Measurements from ENCODE around the gene SLC35F1.
"Not testable (repeated sequence)": the region's sequence is repeated elsewhere in the genome, so short reads cannot be mapped to it uniquely, and the experiment has no call there.

DNA sequence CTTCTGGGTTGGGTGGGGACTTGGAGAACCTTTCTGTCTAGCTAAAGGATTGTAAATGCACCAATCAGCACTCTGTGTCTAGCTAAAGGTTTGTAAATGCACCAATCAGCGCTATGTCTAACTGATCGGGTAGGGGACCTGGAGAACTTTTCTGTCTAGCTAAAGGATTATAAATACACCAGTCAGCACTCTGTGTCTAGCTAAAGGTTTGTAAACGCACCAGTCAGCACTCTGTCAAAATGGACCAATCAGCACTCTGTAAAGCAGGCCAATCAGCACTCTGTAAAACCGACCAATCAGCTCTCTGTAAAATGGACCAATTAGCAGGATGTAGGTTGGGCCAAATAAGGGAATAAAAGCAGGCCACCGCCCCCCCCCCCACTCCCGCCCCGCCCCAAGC lies 58.7 kb downstream of the SLC35F1 start:
- TF ChIP-seq ISL1 (CRISPR knock-in tag; IDR thresholded peaks at IDR 0.05); BACH2 (CRISPR knock-in tag; IDR thresholded peaks at IDR 0.05; ENCODE audit: borderline replicate concordance); TOX (CRISPR knock-in tag; IDR thresholded peaks at IDR 0.05; ENCODE audit: borderline replicate concordance); RARB (CRISPR knock-in tag; IDR thresholded peaks at IDR 0.05); PPARA (CRISPR knock-in tag; IDR thresholded peaks at IDR 0.05; ENCODE audit: borderline replicate concordance); ZFP3 (CRISPR knock-in tag; IDR thresholded peaks at IDR 0.05); ZFP30 (CRISPR knock-in tag; IDR thresholded peaks at IDR 0.05); TCF4 (CRISPR knock-in tag; IDR thresholded peaks at IDR 0.05; ENCODE audit: borderline replicate concordance): not testable (repeated sequence)
- TF ChIP-seq, protein P1, sequence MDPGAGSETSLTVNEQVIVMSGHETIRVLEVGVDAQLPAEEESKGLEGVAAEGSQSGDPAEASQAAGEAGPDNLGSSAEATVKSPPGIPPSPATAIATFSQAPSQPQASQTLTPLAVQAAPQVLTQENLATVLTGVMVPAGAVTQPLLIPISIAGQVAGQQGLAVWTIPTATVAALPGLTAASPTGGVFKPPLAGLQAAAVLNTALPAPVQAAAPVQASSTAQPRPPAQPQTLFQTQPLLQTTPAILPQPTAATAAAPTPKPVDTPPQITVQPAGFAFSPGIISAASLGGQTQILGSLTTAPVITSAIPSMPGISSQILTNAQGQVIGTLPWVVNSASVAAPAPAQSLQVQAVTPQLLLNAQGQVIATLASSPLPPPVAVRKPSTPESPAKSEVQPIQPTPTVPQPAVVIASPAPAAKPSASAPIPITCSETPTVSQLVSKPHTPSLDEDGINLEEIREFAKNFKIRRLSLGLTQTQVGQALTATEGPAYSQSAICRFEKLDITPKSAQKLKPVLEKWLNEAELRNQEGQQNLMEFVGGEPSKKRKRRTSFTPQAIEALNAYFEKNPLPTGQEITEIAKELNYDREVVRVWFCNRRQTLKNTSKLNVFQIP (CRISPR knock-in tag; IDR thresholded peaks at IDR 0.05; ENCODE audit: borderline replicate concordance, low read depth) = not testable (repeated sequence)
- TF ChIP-seq, protein P2, sequence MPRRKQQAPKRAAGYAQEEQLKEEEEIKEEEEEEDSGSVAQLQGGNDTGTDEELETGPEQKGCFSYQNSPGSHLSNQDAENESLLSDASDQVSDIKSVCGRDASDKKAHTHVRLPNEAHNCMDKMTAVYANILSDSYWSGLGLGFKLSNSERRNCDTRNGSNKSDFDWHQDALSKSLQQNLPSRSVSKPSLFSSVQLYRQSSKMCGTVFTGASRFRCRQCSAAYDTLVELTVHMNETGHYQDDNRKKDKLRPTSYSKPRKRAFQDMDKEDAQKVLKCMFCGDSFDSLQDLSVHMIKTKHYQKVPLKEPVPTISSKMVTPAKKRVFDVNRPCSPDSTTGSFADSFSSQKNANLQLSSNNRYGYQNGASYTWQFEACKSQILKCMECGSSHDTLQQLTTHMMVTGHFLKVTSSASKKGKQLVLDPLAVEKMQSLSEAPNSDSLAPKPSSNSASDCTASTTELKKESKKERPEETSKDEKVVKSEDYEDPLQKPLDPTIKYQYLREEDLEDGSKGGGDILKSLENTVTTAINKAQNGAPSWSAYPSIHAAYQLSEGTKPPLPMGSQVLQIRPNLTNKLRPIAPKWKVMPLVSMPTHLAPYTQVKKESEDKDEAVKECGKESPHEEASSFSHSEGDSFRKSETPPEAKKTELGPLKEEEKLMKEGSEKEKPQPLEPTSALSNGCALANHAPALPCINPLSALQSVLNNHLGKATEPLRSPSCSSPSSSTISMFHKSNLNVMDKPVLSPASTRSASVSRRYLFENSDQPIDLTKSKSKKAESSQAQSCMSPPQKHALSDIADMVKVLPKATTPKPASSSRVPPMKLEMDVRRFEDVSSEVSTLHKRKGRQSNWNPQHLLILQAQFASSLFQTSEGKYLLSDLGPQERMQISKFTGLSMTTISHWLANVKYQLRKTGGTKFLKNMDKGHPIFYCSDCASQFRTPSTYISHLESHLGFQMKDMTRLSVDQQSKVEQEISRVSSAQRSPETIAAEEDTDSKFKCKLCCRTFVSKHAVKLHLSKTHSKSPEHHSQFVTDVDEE (CRISPR knock-in tag; IDR thresholded peaks at IDR 0.05) = not testable (repeated sequence)
